H1 (cell line): ENCODE measurements around the gene C12orf42. TPM values are rescaled to one million over a fixed set of nuclear protein-coding genes. Genes with fewer than 3 reads are reported as not detected.

Experiments
- CTCF ChIA-PET: fragments of 300-600 bp; sonication (Branson Sonifier 250); formaldehyde crosslinking; loops from one replicate; lab custom pipeline; 2021; ENCODE audit not compliant: partially characterized antibody; lab: Charles Lee
- POLR2A ChIA-PET: fragments of 300-600 bp; sonication (Branson Sonifier 250); formaldehyde crosslinking; loops from one replicate; lab custom pipeline; 2021; ENCODE audit warnings: inconsistent platforms; ENCODE audit not compliant: partially characterized antibody; lab: Charles Lee
- DNase-seq, 2 experiments: peaks; one replicate each; pipeline versions ENCODE4 v3.0.0 to v3.0.0-alpha.2; 2010 to 2022; ENCODE audit warnings: low spot score in 2 of 2, low read depth in 1 of 2, mixed read lengths in 1 of 2
- FAIRE-seq: peaks from 2 replicates; lab custom pipeline; 2011; peaks lifted over from hg19 to GRCh38; lab: Jason Lieb, UNC
- H2AFZ ChIP-seq: 2 replicates; pipeline ENCODE4 v1.8.1; 2012; ENCODE audit warnings: low read length, inconsistent platforms
- H2AK5ac ChIP-seq: 2 replicates; pipeline ENCODE4 v1.6.1; 2013; ENCODE audit warnings: low read depth, low read length
- H2BK120ac ChIP-seq: replicated peaks from 2 replicates; pipeline ENCODE3; 2013; ENCODE audit warnings: low read depth, low read length, inconsistent platforms
- H2BK12ac ChIP-seq: 2 replicates; pipeline ENCODE4 v1.6.1; 2013; ENCODE audit warnings: low read depth, low read length
- H2BK15ac ChIP-seq: 2 replicates; pipeline ENCODE4 v1.6.1; 2013; ENCODE audit warnings: low read length
- H2BK20ac ChIP-seq: 2 replicates; pipeline ENCODE4 v1.6.1; 2013; ENCODE audit warnings: low read length
- H2BK5ac ChIP-seq: 2 replicates; pipeline ENCODE4 v1.6.1; 2013; ENCODE audit warnings: low read depth, low read length
- H3K14ac ChIP-seq: 2 replicates; pipeline ENCODE4 v1.6.1; 2013; ENCODE audit warnings: inconsistent platforms; ENCODE audit not compliant: insufficient read length
- H3K18ac ChIP-seq: 2 replicates; pipeline ENCODE4 v1.6.1; 2013; ENCODE audit warnings: low read length; ENCODE audit errors: extremely low read depth
- H3K23ac ChIP-seq: 2 replicates; pipeline ENCODE4 v1.6.1; 2013; ENCODE audit warnings: inconsistent platforms; ENCODE audit not compliant: insufficient read length
- H3K23me2 ChIP-seq: 2 replicates; pipeline ENCODE4 v1.6.1; 2013; ENCODE audit warnings: low read depth, low read length
- H3K27ac ChIP-seq: 2 replicates; pipeline ENCODE4 v1.6.1; 2011; ENCODE audit warnings: low read depth, low read length, inconsistent platforms
- H3K27me3 ChIP-seq, 4 experiments: replicated peaks in 1 of 4; 1 replicate in 1 of 4; 2 replicates in 3 of 4; pipeline versions ENCODE4 v1.6.1 to v1.8.1; 2011 to 2013; ENCODE audit warnings: low read length in 3 of 4, mild to moderate bottlenecking in 3 of 4, inconsistent platforms in 2 of 4, mixed read lengths in 2 of 4, moderate library complexity in 1 of 4; ENCODE audit not compliant: control insufficient read depth in 3 of 4, insufficient read depth in 3 of 4; ENCODE audit errors: extremely low read depth in 1 of 4
- H3K36me3 ChIP-seq, 4 experiments: 2 replicates each; pipeline versions ENCODE4 v1.6.1 to v1.8.1; 2011 to 2013; ENCODE audit warnings: mild to moderate bottlenecking in 4 of 4, low read length in 3 of 4, moderate library complexity in 2 of 4, control low read depth in 1 of 4, inconsistent platforms in 1 of 4; ENCODE audit not compliant: insufficient read depth in 4 of 4, control insufficient read depth in 2 of 4
- H3K4ac ChIP-seq: replicated peaks from 2 replicates; pipeline ENCODE3; 2013; ENCODE audit warnings: low read length, low read depth, mixed read lengths, inconsistent platforms; ENCODE audit not compliant: insufficient read length
- H3K4me1 ChIP-seq, 4 experiments: replicated peaks in 1 of 4; 1 replicate in 1 of 4; 2 replicates in 3 of 4; pipeline versions ENCODE4 v1.6.1 to v1.8.1; 2011 to 2013; ENCODE audit warnings: low read length in 3 of 4, inconsistent platforms in 2 of 4, mixed read lengths in 1 of 4; ENCODE audit not compliant: insufficient read depth in 4 of 4, control insufficient read depth in 3 of 4
- H3K4me2 ChIP-seq, 2 experiments: 2 replicates each; pipeline versions ENCODE4 v1.6.1 to v1.8.1; 2011 to 2013; ENCODE audit warnings: low read depth in 2 of 2, low read length in 2 of 2, control low read depth in 1 of 2, inconsistent platforms in 1 of 2, mild to moderate bottlenecking in 1 of 2; ENCODE audit not compliant: insufficient read depth in 1 of 2
- H3K4me3 ChIP-seq, 4 experiments: fragments of 200-600, 300-600 bp in 1 of 4; sonication (generic), shearing (Covaris generic), sonication (Bioruptor Twin) in 1 of 4; 2 replicates each; pipeline versions ENCODE4 v1.5.1 to v1.8.1; 2011 to 2016; ENCODE audit warnings: low read length in 4 of 4, low read depth in 3 of 4, control low read depth in 2 of 4, inconsistent platforms in 2 of 4, mild to moderate bottlenecking in 2 of 4, mixed read lengths in 1 of 4, moderate library complexity in 1 of 4; ENCODE audit not compliant: insufficient read depth in 2 of 4; ENCODE audit errors: extremely low read depth in 1 of 4
- H3K56ac ChIP-seq: replicated peaks from 2 replicates; pipeline ENCODE3; 2013; ENCODE audit warnings: low read depth, mild to moderate bottlenecking, mixed read lengths, low read length, inconsistent platforms; ENCODE audit not compliant: insufficient read length
- H3K79me1 ChIP-seq: 2 replicates; pipeline ENCODE4 v1.6.1; 2013; ENCODE audit warnings: low read depth, low read length, control low read depth
- H3K79me2 ChIP-seq, 2 experiments: 2 replicates each; pipeline versions ENCODE4 v1.6.1 to v1.8.1; 2012 to 2013; ENCODE audit warnings: low read length in 2 of 2, mild to moderate bottlenecking in 2 of 2, inconsistent platforms in 1 of 2; ENCODE audit not compliant: insufficient read depth in 2 of 2, control insufficient read depth in 1 of 2
- H3K9ac ChIP-seq, 4 experiments: replicated peaks in 1 of 4; 1 replicate in 1 of 4; 2 replicates in 3 of 4; pipeline versions ENCODE4 v1.6.1 to v1.8.1; 2011 to 2013; ENCODE audit warnings: low read depth in 3 of 4, low read length in 3 of 4, control low read depth in 2 of 4, mild to moderate bottlenecking in 2 of 4, moderate library complexity in 2 of 4, inconsistent platforms in 1 of 4; ENCODE audit errors: extremely low read depth in 1 of 4
- H3K9me3 ChIP-seq, 2 experiments: 2 replicates each; pipeline versions ENCODE4 v1.6.1 to v1.8.1; 2012 to 2013; ENCODE audit warnings: mild to moderate bottlenecking in 2 of 2, moderate library complexity in 2 of 2, control low read depth in 1 of 2, inconsistent platforms in 1 of 2, low read depth in 1 of 2, low read length in 1 of 2, mixed read lengths in 1 of 2; ENCODE audit not compliant: insufficient read depth in 2 of 2
- H4K20me1 ChIP-seq, 2 experiments: replicated peaks in 1 of 2; 2 replicates each; pipeline versions ENCODE3 to v1.8.1; 2011 to 2013; ENCODE audit warnings: inconsistent platforms in 2 of 2, low read length in 2 of 2, mild to moderate bottlenecking in 1 of 2; ENCODE audit not compliant: insufficient read depth in 2 of 2, control insufficient read depth in 1 of 2
- H4K5ac ChIP-seq: 2 replicates; pipeline ENCODE4 v1.6.1; 2013; ENCODE audit warnings: low read length, low read depth, mixed read lengths, inconsistent platforms; ENCODE audit not compliant: insufficient read length
- H4K8ac ChIP-seq: 2 replicates; pipeline ENCODE4 v1.8.0; 2013; ENCODE audit warnings: mild to moderate bottlenecking, moderate library complexity, low read length, inconsistent platforms; ENCODE audit not compliant: insufficient read depth; ENCODE audit errors: extremely low read depth
- H4K91ac ChIP-seq: replicated peaks from 2 replicates; pipeline ENCODE3; 2013; ENCODE audit warnings: low read length, mixed read lengths, inconsistent platforms; ENCODE audit not compliant: insufficient read length
- FOSL1 ChIP-seq: IDR thresholded peaks from 2 replicates; pipeline ENCODE4 v1.6.1; 2011; ENCODE audit warnings: mild to moderate bottlenecking, low read depth, low read length, moderate library complexity; ENCODE audit not compliant: insufficient read depth
- WGBS, 2 experiments: shearing (Covaris generic) in 1 of 2; methylation state at CpG; one replicate each; pipeline versions ENCODE4 v1.1.6 to v1.1.7; 2013 to 2015; ENCODE audit warnings: low lambda C conversion rate in 2 of 2, mixed read lengths in 2 of 2, inconsistent platforms in 1 of 2, low coverage in 1 of 2, missing lambda C conversion rate in 1 of 2; ENCODE audit not compliant: insufficient replicate concordance in 2 of 2, insufficient coverage in 1 of 2, insufficient read length in 1 of 2; ENCODE audit errors: extremely low coverage in 1 of 2, missing lambda C conversion rate in 1 of 2; 5-methylcytosine and 5-hydroxymethylcytosine counted together
- polyA plus RNA-seq, 7 experiments: library from polyadenylated mRNA; depleted of rRNA in 3 of 7; stranded (reverse) in 5 of 7; unstranded in 2 of 7; fragments of >200 nt in 5 of 7; fragments of 200-250 nt in 2 of 7; gene quantifications; 1 replicate in 5 of 7; 2 replicates in 1 of 7; 4 replicates in 1 of 7; pipeline versions ENCODE4 v1.2.1 to v1.2.3, GENCODE V29; 2011 to 2013; ENCODE audit warnings: missing spikeins in 2 of 7, mixed read lengths in 2 of 7
- total RNA-seq: library from RNA; stranded (reverse); fragmentation: NEBNext Ultra II Directional; extraction: Animal tissue kit (Norgen Biotek cat#: 25700); gene quantifications from 2 replicates; pipeline ENCODE4 v1.2.1, GENCODE V29; 2021

C12orf42 gene
- total and polyA plus RNA-seq, 2 of the 8 experiments (the other 6 are each of a cell fraction or from before 2014, with no cell fraction given), result 0.05 TPM; not detected in 1

DNA sequence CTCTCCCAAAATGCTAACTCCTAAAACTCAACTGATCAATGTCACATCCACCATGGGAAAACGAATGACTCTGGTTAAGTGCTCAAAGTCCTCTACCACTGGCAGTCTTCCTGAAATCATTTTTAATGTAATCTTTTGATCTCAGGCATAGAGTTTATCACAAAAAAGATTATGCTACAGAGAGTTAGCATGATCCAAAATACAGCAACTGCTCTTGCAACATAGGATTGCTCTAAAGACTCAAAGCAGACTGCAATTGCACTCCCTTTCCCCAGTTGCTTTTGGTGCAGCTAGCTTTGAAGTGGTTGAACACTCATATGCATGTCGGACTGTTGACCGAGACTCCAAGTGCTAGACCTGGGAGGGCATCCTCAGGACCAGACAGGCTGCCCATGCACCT is 109.3 kb downstream of the C12orf42 start:
- Histone ChIP-seq H4K20me1 (no peaks in the 10 kb centered on the region), H3K9me3 (no peaks in the 10 kb centered on the region), H3K4me3 (no peak overlapping the region), H2AK5ac (no peak overlapping the region), H2BK120ac (no peak overlapping the region), H2AFZ (no peak overlapping the region), H3K23me2 (no peaks in the 10 kb centered on the region; the same call in 1 of the 2 replicates), H3K27me3 (no peaks in the 10 kb centered on the region), H4K5ac (no peak overlapping the region), H3K4me1 (no peaks in the 10 kb centered on the region), H3K4ac (no peak overlapping the region), H3K56ac (no peak overlapping the region), H2BK20ac (no peak overlapping the region), H3K9ac (no peak overlapping the region), H3K36me3 (no peaks in the 10 kb centered on the region), H4K91ac (no peak overlapping the region), H3K18ac (no peak overlapping the region), H3K79me1 (no peaks in the 10 kb centered on the region), H2BK5ac (no peak overlapping the region), H3K79me2 (no peaks in the 10 kb centered on the region), H3K14ac (no peak overlapping the region), H2BK12ac (no peak overlapping the region), H2BK15ac (no peak overlapping the region), H3K27ac (no peak overlapping the region), H3K4me2 (no peak overlapping the region), H4K8ac (no peak overlapping the region), H3K23ac (no peak overlapping the region)
- WGBS, 2 experiments, result 86% methylated on average over 3 of the region's 3 CpGs; no CpG with 5 or more reads in 1 of the 2 experiments
- DNase-seq, result no peak
- POLR2A ChIA-PET, result no interaction called here
- CTCF ChIA-PET, result interaction anchor here (0.6 to 1.1 kb wide), 2 partner anchors 162 to 189 kb away, joined by 3 read pairs; no protein-coding TSS in a partner anchor
- TF ChIP-seq FOSL1, result no peak
- no peak for FAIRE-seq
